ENCODE results near the gene CD248. TPM values are rescaled to one million over a fixed set of nuclear protein-coding genes. Genes with fewer than 3 reads are reported as not detected.

Gene CD248
- total RNA-seq, 1 donor from 2014 or later, result 11.4 TPM

DNA sequence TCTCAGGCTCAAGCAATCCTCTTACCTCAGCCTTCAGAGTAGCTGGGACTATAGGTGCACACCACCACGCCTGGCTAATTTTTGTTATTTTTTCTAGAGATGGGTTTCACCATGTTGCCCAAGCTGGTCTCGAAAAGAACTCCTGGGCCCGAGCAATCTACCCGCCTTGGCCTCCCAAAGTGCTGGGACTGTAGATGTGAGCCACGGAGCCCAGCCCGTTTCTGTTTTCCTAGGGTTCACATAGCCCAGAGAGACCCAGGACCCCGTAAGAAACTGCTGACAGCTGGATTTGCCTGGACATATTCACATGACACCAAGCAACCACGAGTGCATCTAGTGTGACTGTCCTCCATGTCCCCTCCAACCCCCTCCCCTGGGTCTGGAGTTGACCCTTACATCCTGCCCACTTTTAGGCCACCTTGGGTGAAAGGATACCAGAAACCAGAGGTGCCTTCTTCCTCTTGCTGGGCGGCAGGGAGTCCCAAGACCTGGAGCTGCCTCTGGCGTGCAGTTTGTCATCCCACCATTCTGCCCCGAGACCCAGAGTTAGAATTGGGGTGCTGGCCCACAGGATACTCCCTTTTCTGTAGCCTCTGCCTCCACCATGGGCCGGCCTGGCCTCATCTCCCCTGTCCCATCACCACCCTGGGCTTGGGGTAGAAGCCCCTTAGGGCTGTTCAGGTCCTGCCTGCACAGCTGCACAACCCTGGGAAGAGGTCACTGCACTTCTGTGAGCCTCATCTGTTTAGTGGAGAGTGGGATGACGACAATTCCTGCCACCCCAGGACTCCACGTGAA is 23.0 kb upstream of the CD248 start:
- H3K4me3 Mint-ChIP-seq (ENCODE audit: unreplicated experiment), result no peak overlapping the region
- peaks cover 23% of the 10 kb centered on the region for H3K4me1 Mint-ChIP-seq (ENCODE audit: low read depth, unreplicated experiment)
- H3K27ac Mint-ChIP-seq (ENCODE audit: unreplicated experiment), result no peak overlapping the region
- H3K9me3 Mint-ChIP-seq (ENCODE audit: unreplicated experiment), result peaks cover 8% of the 10 kb centered on the region
- H3K27me3 Mint-ChIP-seq (ENCODE audit: unreplicated experiment), result peaks cover 10% of the 10 kb centered on the region
- no peak for TF ChIP-seq CTCF (IDR thresholded peaks at IDR 0.05; ENCODE audit: partially characterized antibody, unreplicated experiment)
- no peak for DNase-seq
- H3K36me3 Mint-ChIP-seq (ENCODE audit: unreplicated experiment), result no peaks in the 10 kb centered on the region

GRCh38 chr11:66339162-66339675 is 22.4 kb upstream of the CD248 start:
- no peak for TF ChIP-seq CTCF (IDR thresholded peaks at IDR 0.05; ENCODE audit: partially characterized antibody, unreplicated experiment)
- Mint-ChIP-seq H3K4me3 (ENCODE audit: unreplicated experiment) (no peak overlapping the region), H3K9me3 (ENCODE audit: unreplicated experiment) (peaks cover 6% of the 10 kb centered on the region), H3K36me3 (ENCODE audit: unreplicated experiment) (no peaks in the 10 kb centered on the region), H3K4me1 (ENCODE audit: low read depth, unreplicated experiment) (peaks cover 20% of the 10 kb centered on the region), H3K27ac (ENCODE audit: unreplicated experiment) (peak overlapping the region; percentile 89), H3K27me3 (ENCODE audit: unreplicated experiment) (peaks cover 8% of the 10 kb centered on the region)
- DNase-seq, result no peak

DNA sequence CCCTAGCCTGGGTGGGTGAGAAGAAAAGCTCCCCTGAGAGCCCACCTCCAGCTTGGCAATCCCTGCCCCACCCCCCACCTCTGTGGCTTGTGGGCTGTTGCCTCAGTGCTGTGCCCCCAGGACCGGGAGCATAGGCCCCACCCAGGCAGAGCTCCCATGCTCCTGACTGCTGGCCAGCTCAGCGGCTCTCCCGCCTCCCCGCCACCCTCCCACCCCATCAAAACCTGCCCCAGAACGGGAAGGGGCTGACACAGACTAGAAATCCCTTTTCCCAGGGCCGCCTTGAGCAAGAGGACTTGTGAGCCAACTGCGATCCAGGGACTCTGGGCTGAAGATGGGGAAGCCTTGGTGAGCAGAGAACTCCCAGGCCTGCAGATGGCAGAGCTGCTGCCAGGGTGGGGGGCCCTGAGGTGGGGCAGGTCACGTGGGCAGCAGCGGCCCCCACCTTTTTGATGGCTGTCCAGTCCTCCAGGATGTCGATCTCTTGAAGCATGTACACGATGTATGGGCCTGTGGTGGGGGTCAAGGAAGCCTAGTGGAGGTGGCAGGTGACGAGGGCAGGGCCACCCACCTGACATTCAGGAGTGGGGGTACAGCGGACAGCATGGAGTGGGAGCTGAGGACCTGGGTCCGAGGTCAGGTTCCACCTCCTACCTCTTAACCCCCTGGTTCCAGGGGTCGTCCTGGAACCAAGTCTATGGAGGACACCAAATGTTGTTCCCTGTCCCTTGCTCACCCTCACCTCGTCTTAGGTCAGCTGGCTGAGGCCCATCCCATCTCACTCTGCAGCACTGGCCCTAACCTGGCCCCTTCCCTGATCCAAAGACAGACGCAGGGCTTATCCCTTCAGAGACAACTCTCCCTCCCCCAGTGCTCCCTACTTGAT is 21.7 kb upstream of the CD248 start:
- Mint-ChIP-seq H3K36me3 (ENCODE audit: unreplicated experiment) (no peaks in the 10 kb centered on the region), H3K27me3 (ENCODE audit: unreplicated experiment) (peaks cover 10% of the 10 kb centered on the region), H3K27ac (ENCODE audit: unreplicated experiment) (peak overlapping the region; percentile 93), H3K4me3 (ENCODE audit: unreplicated experiment) (no peak overlapping the region), H3K9me3 (ENCODE audit: unreplicated experiment) (peaks cover 6% of the 10 kb centered on the region), H3K4me1 (ENCODE audit: low read depth, unreplicated experiment) (peaks cover 19% of the 10 kb centered on the region)
- no peak for DNase-seq
- no peak for TF ChIP-seq CTCF (IDR thresholded peaks at IDR 0.05; ENCODE audit: partially characterized antibody, unreplicated experiment)

GRCh38 chr11:66337103-66337899 is 20.5 kb upstream of the CD248 start:
- H3K27me3 Mint-ChIP-seq (ENCODE audit: unreplicated experiment), result peaks cover 10% of the 10 kb centered on the region
- H3K4me1 Mint-ChIP-seq (ENCODE audit: low read depth, unreplicated experiment), result peaks cover 18% of the 10 kb centered on the region
- peak overlapping the region; percentile 93 for H3K27ac Mint-ChIP-seq (ENCODE audit: unreplicated experiment)
- peak; percentile 62 for DNase-seq
- H3K9me3 Mint-ChIP-seq (ENCODE audit: unreplicated experiment), result peaks cover 2% of the 10 kb centered on the region
- no peaks in the 10 kb centered on the region for H3K36me3 Mint-ChIP-seq (ENCODE audit: unreplicated experiment)
- TF ChIP-seq CTCF (IDR thresholded peaks at IDR 0.05; ENCODE audit: partially characterized antibody, unreplicated experiment), result no peak
- H3K4me3 Mint-ChIP-seq (ENCODE audit: unreplicated experiment), result peak overlapping the region; percentile 75

All from glutamatergic neuron (in vitro differentiated cells).